Sigmoid colon (tissue), 7 donors: ENCODE measurements around the gene CRISPLD2. TPM values are rescaled to one million over a fixed set of nuclear protein-coding genes. Genes with fewer than 3 reads are reported as not detected.
A peak's percentile ranks its signal among the peaks of the same experiment; 100 is the strongest.

Source experiments
- DNase-seq: peaks from one replicate; pipeline ENCODE4 v3.0.0-alpha.2; 2019
- H3K27ac ChIP-seq, 4 donors: fragments of 200-600 bp; sonication (generic); one replicate each; pipeline ENCODE4 v1.5.1; 2016 to 2019; ENCODE audit warnings: mild to moderate bottlenecking in 1 of 4
- H3K27me3 ChIP-seq, 3 donors: fragments of 200-600 bp; sonication (generic); one replicate each; pipeline ENCODE4 v1.5.1; 2019; ENCODE audit warnings: mild to moderate bottlenecking in 1 of 3
- H3K36me3 ChIP-seq, 4 donors: fragments of 200-600 bp; sonication (generic); one replicate each; pipeline ENCODE4 v1.5.1; 2016 to 2019
- H3K4me1 ChIP-seq, 4 donors: fragments of 200-600 bp; sonication (generic); one replicate each; pipeline ENCODE4 v1.5.1; 2017 to 2019
- H3K4me3 ChIP-seq, 4 donors: fragments of 200-600 bp; sonication (generic); one replicate each; pipeline ENCODE4 v1.5.1; 2017 to 2019; ENCODE audit warnings: mild to moderate bottlenecking in 2 of 4, moderate library complexity in 1 of 4
- H3K9me3 ChIP-seq, 4 donors: fragments of 200-600 bp in 3 of 4; sonication (generic) in 3 of 4; one replicate each; pipeline versions ENCODE4 v1.5.1 to v1.6.1; 2013 to 2019
- CTCF ChIP-seq, 4 experiments: fragments of 450-650 bp in 3 of 4; fragments of 200-600 bp in 1 of 4; IDR thresholded peaks; one replicate each; pipeline ENCODE4 v1.5.1; 2016 to 2019; ENCODE audit warnings: antibody characterized with exemption in 4 of 4, mild to moderate bottlenecking in 3 of 4, moderate library complexity in 2 of 4
- EP300 ChIP-seq, 4 donors: sonication (generic); formaldehyde crosslinking; IDR thresholded peaks; one replicate each; pipeline ENCODE4 v1.6.1; 2017; ENCODE audit warnings: antibody characterized with exemption in 4 of 4
- POLR2A ChIP-seq, 2 donors: fragments of 450-650 bp; IDR thresholded peaks; one replicate each; pipeline ENCODE4 v1.6.1; 2016; ENCODE audit warnings: antibody characterized with exemption in 2 of 2, mild to moderate bottlenecking in 2 of 2, moderate library complexity in 2 of 2
- POLR2AphosphoS5 ChIP-seq, 4 donors: sonication (generic); formaldehyde crosslinking; IDR thresholded peaks; one replicate each; pipeline ENCODE4 v1.6.1; 2017; ENCODE audit warnings: antibody characterized with exemption in 4 of 4
- WGBS, 2 donors: extraction: QIAGEN DNeasy Blood & Tissue Kit; methylation state at CpG; one replicate each; pipeline ENCODE4 v1.1.7; 2013; 5-methylcytosine and 5-hydroxymethylcytosine counted together
- intact Hi-C: fragments of 100-400 bp; cut with DNase I; formaldehyde crosslinking; loops from one replicate; pipeline ENCODE4 v1.15.1; 2023
- polyA plus RNA-seq, 3 donors: library from polyadenylated mRNA; stranded (reverse); fragments of 200-250 nt; gene quantifications; one replicate each; pipeline ENCODE4 v1.2.3, GENCODE V29; 2013
- total RNA-seq, 4 donors: library from RNA; depleted of rRNA; stranded (reverse); fragments of >200 nt; gene quantifications; one replicate each; pipeline ENCODE4 v1.1.0, GENCODE V29; 2016
- donor health status: healthy with polysubstance abuse.
- donor health status: Bipolar disorder and iron deficiency.
- donor health status: healthy.

Gene CRISPLD2
- total and polyA plus RNA-seq, 7 donors = 3.0 to 545 (median 140) TPM

DNA sequence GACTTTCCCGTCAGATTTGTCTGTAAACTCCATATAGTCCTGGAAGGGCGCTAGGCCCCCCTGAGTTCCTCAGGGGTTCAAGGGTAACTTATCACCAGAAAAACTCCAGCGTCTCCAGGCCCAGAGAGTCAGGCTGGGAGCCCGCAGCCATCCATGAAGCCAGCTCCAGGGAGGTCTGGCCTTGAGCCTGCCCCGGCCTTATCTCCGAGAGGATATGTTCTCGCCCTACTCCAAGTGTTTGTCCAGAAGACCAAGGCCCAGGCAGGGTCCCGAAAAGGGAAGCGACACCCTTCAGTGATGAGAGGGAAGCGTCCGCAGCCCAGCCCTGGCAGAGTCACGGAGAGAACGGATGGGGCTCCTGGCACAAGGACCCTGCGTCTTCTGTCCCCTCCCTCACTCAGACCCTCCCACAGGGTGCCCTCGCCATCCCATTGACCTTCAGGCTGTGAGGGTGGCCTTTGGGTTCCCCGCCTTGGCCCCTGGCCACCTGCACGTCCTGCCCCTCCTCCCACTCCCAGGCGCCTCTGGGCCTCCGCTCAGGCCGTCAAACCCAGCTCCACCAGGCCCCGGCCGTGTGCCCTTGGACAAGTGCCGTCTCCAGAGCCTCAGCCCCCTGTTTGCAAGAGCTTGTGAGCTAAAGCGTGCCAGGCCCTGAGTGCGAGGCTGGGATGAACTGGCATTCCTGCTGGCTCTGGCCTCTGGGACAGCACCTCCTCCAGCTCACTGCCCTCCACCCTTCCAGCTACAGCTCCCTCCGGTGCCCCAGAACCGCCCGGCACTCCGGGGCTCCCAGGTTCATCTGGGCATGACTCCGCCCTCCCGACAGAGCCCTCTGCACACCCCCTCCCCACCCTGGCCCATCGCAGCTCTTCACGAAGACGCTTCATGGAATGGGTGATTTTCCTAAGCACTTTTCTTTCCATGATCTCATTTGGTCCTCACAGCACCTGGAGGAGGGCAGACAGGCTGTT is 108.1 kb downstream of the CRISPLD2 start:
- H3K9me3 ChIP-seq = no peaks in the 10 kb centered on the region
- peak overlapping the region; percentile 13 to 56 (median 45) for H3K27ac ChIP-seq
- intact Hi-C loops = no loop called here
- WGBS, 2 donors = 81 to 88% methylated on average over 34 of the region's 34 CpGs
- no peak overlapping the region for H3K4me3 ChIP-seq
- H3K27me3 ChIP-seq = no peaks in the 10 kb centered on the region
- H3K36me3 ChIP-seq = no peaks in the 10 kb centered on the region
- peaks cover 0 to 30% (median 21%) of the 10 kb centered on the region in 4 donors for H3K4me1 ChIP-seq
- no peak for TF ChIP-seq CTCF (IDR thresholded peaks at IDR 0.05)
- TF ChIP-seq POLR2AphosphoS5 (IDR thresholded peaks at IDR 0.05) = no peak
- TF ChIP-seq POLR2A (IDR thresholded peaks at IDR 0.05) = no peak
- TF ChIP-seq EP300 (IDR thresholded peaks at IDR 0.05) = no peak
- DNase-seq = peak; percentile 67

- Histone ChIP-seq H3K36me3 (no peaks in the 10 kb centered on the region), H3K4me3 (no peak overlapping the region), H3K9me3 (no peaks in the 10 kb centered on the region), H3K27ac (peak overlapping the region; percentile 13 to 56 (median 45)), H3K4me1 (peaks cover 0 to 24% (median 20%) of the 10 kb centered on the region in 4 donors), H3K27me3 (no peaks in the 10 kb centered on the region)
- intact Hi-C loops = no loop called here
- DNase-seq = peak; percentile 94
- TF ChIP-seq POLR2AphosphoS5 (IDR thresholded peaks at IDR 0.05) (peak in 2 of 4 donors; percentile 20 to 22), CTCF (IDR thresholded peaks at IDR 0.05) (no peak), POLR2A (IDR thresholded peaks at IDR 0.05) (no peak), EP300 (IDR thresholded peaks at IDR 0.05) (no peak)
- 31 to 60% methylated on average over 16 of the region's 16 CpGs for WGBS, 2 donors
Measured at GRCh38 chr16:84928679-84929420, 109.1 kb downstream of the CRISPLD2 start.

DNA sequence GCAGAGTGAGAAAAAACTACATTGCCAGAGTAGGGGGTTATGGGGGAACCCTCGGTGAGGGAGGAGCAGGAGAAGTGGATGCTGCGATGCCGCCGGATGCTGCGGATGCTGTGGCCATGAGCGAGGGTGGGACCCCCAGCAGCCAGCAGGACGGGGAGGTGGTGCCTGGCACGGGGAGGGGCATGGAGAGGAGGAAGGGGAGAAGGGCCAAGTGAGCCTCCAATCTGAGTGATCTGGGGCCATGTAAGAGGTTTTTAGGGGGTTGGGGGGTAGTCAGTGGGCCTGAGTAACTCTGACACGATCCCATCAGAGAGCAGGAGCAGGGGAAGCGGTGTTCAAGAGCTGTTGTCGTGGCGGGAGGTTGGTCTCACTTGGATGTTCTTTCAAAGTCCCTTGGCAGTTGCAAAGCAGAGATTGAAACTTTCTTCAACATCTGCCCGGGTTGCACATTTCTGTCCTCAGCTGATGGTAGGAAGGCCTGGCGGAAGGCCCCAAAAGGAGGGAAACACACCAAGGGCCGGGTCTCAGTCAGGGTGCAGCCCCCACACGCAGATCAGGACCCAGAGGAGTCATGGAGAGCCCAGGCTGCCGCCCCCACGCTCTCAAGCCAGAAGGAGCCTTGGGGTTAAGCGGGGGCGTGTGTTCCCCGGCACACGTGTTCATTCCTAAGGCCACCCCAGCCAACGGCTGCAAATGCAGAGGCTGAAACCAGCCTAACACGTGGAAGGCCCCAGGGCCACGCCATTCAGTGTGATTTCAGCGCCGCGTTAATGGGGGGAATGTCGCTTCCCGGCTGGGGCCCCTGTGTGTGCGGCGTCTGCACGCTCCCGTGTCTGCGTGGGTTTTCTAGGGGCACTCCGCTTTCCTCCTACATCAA is 109.9 kb downstream of the CRISPLD2 start:
- TF ChIP-seq POLR2A (IDR thresholded peaks at IDR 0.05) (no peak), CTCF (IDR thresholded peaks at IDR 0.05) (no peak), POLR2AphosphoS5 (IDR thresholded peaks at IDR 0.05) (no peak), EP300 (IDR thresholded peaks at IDR 0.05) (no peak)
- H3K4me1 ChIP-seq = peaks cover 0 to 24% (median 18%) of the 10 kb centered on the region in 4 donors

More for the DNA sequence above, 109.9 kb downstream of the CRISPLD2 start:
- intact Hi-C loops = no loop called here
- no peaks in the 10 kb centered on the region for H3K9me3 ChIP-seq
- H3K27me3 ChIP-seq = no peaks in the 10 kb centered on the region
- no peak overlapping the region for H3K4me3 ChIP-seq
- DNase-seq = peak; percentile 65
- 82% methylated on average over 36 of the region's 36 CpGs for WGBS, 2 donors
- no peaks in the 10 kb centered on the region for H3K36me3 ChIP-seq
- H3K27ac ChIP-seq = peak overlapping the region; percentile 17 to 56 (median 45)
